Nephron progenitor cell (in vitro differentiated cells): ENCODE results near the gene CLUH.

Experiments used
- DNase-seq: peaks from one replicate; pipeline ENCODE4 v3.0.0; 2021
- H3K27ac Mint-ChIP-seq: 2 replicates; pipeline ENCODE4 v1.8.0; 2021; ENCODE audit warnings: mild to moderate bottlenecking, moderate library complexity, mixed read lengths
- H3K27me3 Mint-ChIP-seq: 2 replicates; pipeline ENCODE4 v1.8.0; 2021; ENCODE audit warnings: mild to moderate bottlenecking, low read depth, mixed read lengths; ENCODE audit not compliant: poor library complexity
- H3K36me3 Mint-ChIP-seq: 2 replicates; pipeline ENCODE4 v1.8.0; 2021; ENCODE audit warnings: low read depth, mixed read lengths
- H3K4me1 Mint-ChIP-seq: 2 replicates; pipeline ENCODE4 v1.8.0; 2021; ENCODE audit warnings: mixed read lengths
- H3K4me3 Mint-ChIP-seq: 2 replicates; pipeline ENCODE4 v1.8.0; 2021; ENCODE audit warnings: mild to moderate bottlenecking, moderate library complexity, mixed read lengths
- H3K9me3 Mint-ChIP-seq: 2 replicates; pipeline ENCODE4 v1.8.0; 2021; ENCODE audit warnings: mild to moderate bottlenecking, moderate library complexity, mixed read lengths
- TF ChIP-seq, protein P1 (sequence below): fragments of 200-600 bp; sonication (generic); IDR thresholded peaks from 2 replicates; pipeline ENCODE4 v1.5.0; 2021; ENCODE audit warnings: antibody characterized with exemption

Gene CLUH

DNA sequence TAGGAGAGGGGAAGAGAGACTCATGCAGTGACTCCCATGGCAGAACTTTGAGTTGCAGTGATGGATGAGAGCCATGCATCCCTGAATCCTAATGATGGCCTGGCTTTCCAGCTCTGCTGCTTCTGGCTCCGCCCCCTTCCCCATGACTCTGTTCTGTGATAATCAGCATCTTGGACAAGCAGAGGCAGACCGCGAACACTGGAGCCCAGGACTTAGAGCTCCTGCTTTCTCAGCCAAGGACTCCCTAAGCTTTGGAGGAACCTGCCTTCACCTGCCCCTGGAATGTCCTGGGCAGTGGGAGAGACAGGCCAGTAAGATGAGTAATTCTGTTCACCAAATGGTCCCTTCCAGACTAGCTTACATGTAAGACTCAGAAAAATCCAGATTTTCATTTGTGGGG, 25.4 kb upstream of the CLUH start:
- TF ChIP-seq, protein P1, sequence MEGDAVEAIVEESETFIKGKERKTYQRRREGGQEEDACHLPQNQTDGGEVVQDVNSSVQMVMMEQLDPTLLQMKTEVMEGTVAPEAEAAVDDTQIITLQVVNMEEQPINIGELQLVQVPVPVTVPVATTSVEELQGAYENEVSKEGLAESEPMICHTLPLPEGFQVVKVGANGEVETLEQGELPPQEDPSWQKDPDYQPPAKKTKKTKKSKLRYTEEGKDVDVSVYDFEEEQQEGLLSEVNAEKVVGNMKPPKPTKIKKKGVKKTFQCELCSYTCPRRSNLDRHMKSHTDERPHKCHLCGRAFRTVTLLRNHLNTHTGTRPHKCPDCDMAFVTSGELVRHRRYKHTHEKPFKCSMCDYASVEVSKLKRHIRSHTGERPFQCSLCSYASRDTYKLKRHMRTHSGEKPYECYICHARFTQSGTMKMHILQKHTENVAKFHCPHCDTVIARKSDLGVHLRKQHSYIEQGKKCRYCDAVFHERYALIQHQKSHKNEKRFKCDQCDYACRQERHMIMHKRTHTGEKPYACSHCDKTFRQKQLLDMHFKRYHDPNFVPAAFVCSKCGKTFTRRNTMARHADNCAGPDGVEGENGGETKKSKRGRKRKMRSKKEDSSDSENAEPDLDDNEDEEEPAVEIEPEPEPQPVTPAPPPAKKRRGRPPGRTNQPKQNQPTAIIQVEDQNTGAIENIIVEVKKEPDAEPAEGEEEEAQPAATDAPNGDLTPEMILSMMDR = no peak
- no peaks in the 10 kb centered on the region for H3K9me3 Mint-ChIP-seq
- DNase-seq = no peak
- H3K4me1 Mint-ChIP-seq = no peaks in the 10 kb centered on the region
- no peak overlapping the region for H3K4me3 Mint-ChIP-seq
- H3K27me3 Mint-ChIP-seq = peaks cover 29% of the 10 kb centered on the region
- H3K36me3 Mint-ChIP-seq = no peaks in the 10 kb centered on the region
- H3K27ac Mint-ChIP-seq = no peak overlapping the region

DNA sequence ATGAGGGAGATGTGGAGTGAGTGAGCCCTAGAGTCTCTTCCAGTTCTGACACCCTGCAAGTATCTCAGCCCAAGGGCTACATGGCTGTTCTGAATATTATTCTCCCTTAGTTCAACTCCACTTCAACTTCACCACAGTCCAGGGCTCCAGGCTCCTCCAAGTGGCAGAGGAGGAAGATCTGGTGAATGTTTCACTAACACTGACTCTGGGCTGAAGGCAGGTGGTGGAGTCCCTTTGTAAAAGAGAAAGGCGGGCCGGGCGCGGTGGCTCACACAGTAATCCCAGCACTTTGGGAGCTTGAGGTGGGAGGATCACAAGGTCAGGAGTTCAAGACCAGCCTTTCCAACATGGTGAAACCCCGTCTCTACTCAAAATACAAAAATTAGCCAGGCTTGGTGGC, 24.3 kb upstream of the CLUH start:
- no peaks in the 10 kb centered on the region for H3K4me1 Mint-ChIP-seq
- no peaks in the 10 kb centered on the region for H3K9me3 Mint-ChIP-seq
- no peak for DNase-seq
- H3K36me3 Mint-ChIP-seq = no peaks in the 10 kb centered on the region
- peaks cover 28% of the 10 kb centered on the region for H3K27me3 Mint-ChIP-seq
- no peak overlapping the region for H3K27ac Mint-ChIP-seq
- H3K4me3 Mint-ChIP-seq = no peak overlapping the region
- TF ChIP-seq, protein P1 = no peak

- no peaks in the 10 kb centered on the region for H3K36me3 Mint-ChIP-seq
- TF ChIP-seq, protein P1 = no peak
- no peak overlapping the region for H3K4me3 Mint-ChIP-seq
- no peak overlapping the region for H3K27ac Mint-ChIP-seq
- H3K4me1 Mint-ChIP-seq = no peaks in the 10 kb centered on the region
- DNase-seq = no peak
- H3K27me3 Mint-ChIP-seq = peaks cover 28% of the 10 kb centered on the region
- no peaks in the 10 kb centered on the region for H3K9me3 Mint-ChIP-seq
Measured at GRCh38 chr17:2734939-2735338, 23.4 kb upstream of the CLUH start.

- H3K4me3 Mint-ChIP-seq = no peak overlapping the region
- no peaks in the 10 kb centered on the region for H3K4me1 Mint-ChIP-seq
- no peaks in the 10 kb centered on the region for H3K36me3 Mint-ChIP-seq
- no peaks in the 10 kb centered on the region for H3K9me3 Mint-ChIP-seq
- no peak for DNase-seq
- TF ChIP-seq, protein P1 = no peak
- H3K27ac Mint-ChIP-seq = no peak overlapping the region
- H3K27me3 Mint-ChIP-seq = peaks cover 34% of the 10 kb centered on the region
Measured at GRCh38 chr17:2731807-2732206, 20.2 kb upstream of the CLUH start.

DNA sequence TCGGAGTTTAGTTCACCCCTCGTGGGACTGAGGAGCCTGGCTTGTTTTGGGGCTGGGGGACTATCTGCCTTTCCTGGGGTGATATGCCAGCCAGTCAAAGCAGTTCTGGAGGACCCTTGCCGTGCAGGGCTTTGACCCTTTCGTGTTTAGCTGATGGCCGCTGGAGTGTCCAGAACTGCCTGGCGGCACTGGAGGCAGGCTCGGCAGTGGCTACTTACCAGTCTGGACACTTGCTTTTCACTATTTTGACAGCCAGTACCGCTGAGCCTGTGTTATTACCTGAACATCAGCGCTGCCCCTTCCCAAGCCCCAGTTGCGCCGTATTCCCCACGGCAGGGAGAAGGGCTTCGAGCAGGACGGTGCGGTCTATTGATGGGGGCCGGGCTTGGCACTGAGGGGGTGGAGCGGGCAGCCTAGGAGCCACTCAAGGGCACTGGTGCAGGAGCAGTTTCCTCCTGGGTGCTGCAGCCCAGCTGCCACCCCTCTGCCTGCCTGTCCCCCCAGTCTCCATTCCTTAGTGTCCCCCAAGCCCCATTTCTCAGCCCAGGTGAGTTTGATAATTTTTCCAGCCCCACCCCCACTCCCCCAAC, 19.3 kb upstream of the CLUH start:
- Mint-ChIP-seq H3K9me3 (no peaks in the 10 kb centered on the region), H3K4me3 (no peak overlapping the region), H3K36me3 (no peaks in the 10 kb centered on the region), H3K27me3 (peaks cover 42% of the 10 kb centered on the region), H3K27ac (no peak overlapping the region), H3K4me1 (no peaks in the 10 kb centered on the region)
- TF ChIP-seq, protein P1 = no peak
- DNase-seq = no peak

- peak overlapping the region; percentile 38 for H3K4me3 Mint-ChIP-seq
- H3K9me3 Mint-ChIP-seq = peaks cover 6% of the 10 kb centered on the region
- peak; percentile 67 for DNase-seq
- no peaks in the 10 kb centered on the region for H3K36me3 Mint-ChIP-seq
- peaks cover 74% of the 10 kb centered on the region for H3K27me3 Mint-ChIP-seq
- TF ChIP-seq, protein P1 = no peak
- H3K27ac Mint-ChIP-seq = no peak overlapping the region
- H3K4me1 Mint-ChIP-seq = peaks cover 6% of the 10 kb centered on the region
Measured at GRCh38 chr17:2724784-2725164, 13.2 kb upstream of the CLUH start.
